ENCODE results near the gene TENT4A.
A peak's percentile ranks its signal among the peaks of the same experiment; 100 is the strongest.
"Not testable (repeated sequence)": the region's sequence is repeated elsewhere in the genome, so short reads cannot be mapped to it uniquely, and the experiment has no call there.

The TENT4A gene

GRCh38 chr5:6759983-6760382, 46.8 kb downstream of the TENT4A start:
- in situ Hi-C loops (cut with MboI; ENCODE audit: low pct_unique_long_range_greater_than_20kb, low sequenced_read_pairs) = no loop called here
- DNase-seq = no peak

- no peak for DNase-seq
These were observed 47.5 kb downstream of the TENT4A start for GRCh38 chr5:6760686-6761085.

GRCh38 chr5:6761333-6761732, 48.1 kb downstream of the TENT4A start:
- in situ Hi-C loops (cut with MboI; ENCODE audit: low pct_unique_long_range_greater_than_20kb, low sequenced_read_pairs) = no loop called here
- no peak for DNase-seq

More at GRCh38 chr5:6760686-6761085, 47.5 kb downstream of the TENT4A start:
- in situ Hi-C loops (cut with MboI; ENCODE audit: low pct_unique_long_range_greater_than_20kb, low sequenced_read_pairs) = no loop called here

GRCh38 chr5:6762116-6762515, 48.9 kb downstream of the TENT4A start:
- in situ Hi-C loops (cut with MboI; ENCODE audit: low pct_unique_long_range_greater_than_20kb, low sequenced_read_pairs) = no loop called here
- DNase-seq = no peak

- in situ Hi-C loops (cut with MboI; ENCODE audit: low pct_unique_long_range_greater_than_20kb, low sequenced_read_pairs) = no loop called here
- DNase-seq = no peak
These were observed 49.5 kb downstream of the TENT4A start for GRCh38 chr5:6762697-6763096.

DNA sequence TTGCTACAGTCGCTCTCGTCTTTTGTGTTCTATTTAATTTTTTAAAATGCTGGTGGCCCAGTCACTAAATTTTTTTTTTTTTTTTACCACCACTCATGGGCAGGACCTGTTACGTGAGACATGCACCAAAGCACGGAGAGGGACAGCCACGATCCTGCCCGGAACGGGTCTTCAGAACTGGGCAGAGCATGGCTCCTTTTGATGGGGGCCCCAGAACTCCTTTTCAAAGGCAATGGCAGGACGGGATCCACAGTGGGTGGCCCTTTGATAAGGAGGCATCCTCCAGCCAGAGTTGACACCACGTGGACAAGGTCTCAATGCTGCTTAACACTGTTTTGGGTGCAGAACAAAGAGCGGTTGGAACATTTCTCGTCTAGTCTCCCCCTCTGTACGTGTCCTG, 50.0 kb downstream of the TENT4A start:
- DNase-seq = no peak
- in situ Hi-C loops (cut with MboI; ENCODE audit: low pct_unique_long_range_greater_than_20kb, low sequenced_read_pairs) = no loop called here

GRCh38 chr5:6765612-6766525, 52.6 kb downstream of the TENT4A start:
- in situ Hi-C loops (cut with MboI; ENCODE audit: low pct_unique_long_range_greater_than_20kb, low sequenced_read_pairs) = no loop called here
- peak; percentile 73 for DNase-seq

GRCh38 chr5:6766604-6767093, 53.4 kb downstream of the TENT4A start:
- in situ Hi-C loops (cut with MboI; ENCODE audit: low pct_unique_long_range_greater_than_20kb, low sequenced_read_pairs) = no loop called here
- DNase-seq = no peak

GRCh38 chr5:6767481-6768063, 54.3 kb downstream of the TENT4A start:
- DNase-seq = no peak
- in situ Hi-C loops (cut with MboI; ENCODE audit: low pct_unique_long_range_greater_than_20kb, low sequenced_read_pairs) = no loop called here

DNA sequence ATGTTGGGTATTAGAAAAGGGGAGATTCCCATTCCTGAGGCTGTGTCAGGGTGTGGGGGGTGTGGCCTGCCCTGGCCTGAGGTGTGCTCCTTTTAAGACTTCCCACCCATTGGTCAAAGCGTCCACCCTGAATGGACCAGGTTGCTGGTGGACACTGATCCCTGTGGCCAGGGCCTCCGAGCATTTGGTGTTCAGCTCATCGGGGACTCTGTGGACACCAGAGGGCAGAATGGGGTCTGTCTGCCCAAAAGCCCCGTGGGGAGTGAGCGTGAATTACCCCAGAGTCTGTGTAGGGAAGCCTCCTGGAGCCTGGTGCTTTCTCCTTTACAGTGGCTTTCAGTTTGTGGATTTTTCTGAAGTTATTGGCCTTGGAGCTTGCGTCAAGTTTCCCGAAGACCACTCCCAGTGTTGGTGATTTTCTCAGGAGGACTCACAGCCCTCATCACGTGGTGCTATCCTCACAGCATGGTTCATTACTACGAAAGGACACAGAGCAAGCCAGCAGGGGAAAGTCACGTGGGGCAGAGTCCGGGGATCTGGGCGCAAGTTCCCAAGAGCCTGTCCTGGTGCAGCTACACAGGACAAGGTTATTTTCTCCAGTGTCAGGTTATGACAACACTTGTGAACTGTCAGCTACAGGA, 55.5 kb downstream of the TENT4A start:
- in situ Hi-C loops (cut with MboI; ENCODE audit: low pct_unique_long_range_greater_than_20kb, low sequenced_read_pairs) = no loop called here
- DNase-seq = no peak

DNA sequence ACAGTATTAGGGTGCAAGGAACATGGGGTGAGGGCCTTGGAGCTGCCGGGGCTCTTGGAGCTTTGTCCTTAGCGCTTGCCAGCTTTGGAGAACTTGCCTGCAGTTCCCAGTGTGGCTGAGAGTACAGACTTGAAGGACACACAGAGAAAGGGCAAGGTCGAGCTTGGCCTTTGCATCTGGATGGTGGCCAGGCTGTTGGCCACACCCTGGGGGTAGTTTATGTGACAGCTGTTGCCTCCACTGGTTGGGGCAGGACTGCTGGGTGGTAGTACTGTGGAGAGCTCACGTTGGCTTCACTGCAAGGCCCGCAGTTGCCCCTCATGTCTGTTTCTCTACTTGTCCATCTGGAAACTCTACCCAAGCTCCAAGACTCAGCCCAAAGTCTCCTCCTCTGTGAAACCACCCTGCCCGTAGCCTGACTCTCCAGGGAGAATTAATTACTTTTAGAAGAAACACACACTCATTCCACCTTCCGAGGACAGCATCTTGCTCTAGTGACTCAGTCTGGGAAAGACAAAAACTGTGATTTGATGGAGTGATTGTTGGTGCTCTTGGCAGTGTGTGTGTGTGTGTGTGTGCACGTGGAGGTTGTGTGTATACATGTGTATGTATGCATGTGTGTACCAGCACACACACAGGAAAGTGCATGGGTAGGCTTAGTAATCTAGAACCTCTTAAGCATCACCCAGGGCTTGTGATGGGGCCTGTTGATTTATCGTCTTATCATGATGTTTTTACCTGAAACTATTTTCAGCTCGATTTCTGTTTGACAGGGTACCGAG, 57.8 kb downstream of the TENT4A start:
- no peak for DNase-seq
- in situ Hi-C loops (cut with MboI; ENCODE audit: low pct_unique_long_range_greater_than_20kb, low sequenced_read_pairs) = no loop called here

DNA sequence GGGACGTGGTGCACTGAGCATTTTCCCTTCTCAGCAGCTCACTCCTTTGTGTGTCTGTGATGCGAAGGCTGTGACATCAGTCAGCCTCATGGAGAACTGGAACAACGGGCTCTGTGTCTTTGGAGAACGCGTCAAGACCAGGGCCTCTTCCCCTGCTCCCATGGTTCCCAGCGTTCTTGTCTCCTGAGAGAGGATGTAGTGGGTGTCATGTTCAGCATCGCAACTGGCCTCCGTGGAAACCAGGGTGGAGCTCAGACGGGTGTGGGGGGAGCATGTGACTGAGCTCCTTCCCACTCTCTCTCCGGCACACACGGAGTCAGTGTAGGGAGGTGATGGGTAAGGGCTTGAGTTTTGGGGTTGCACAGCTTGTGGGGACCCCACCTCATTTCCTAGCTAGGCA, 59.7 kb downstream of the TENT4A start:
- no peak for DNase-seq
- in situ Hi-C loops (cut with MboI; ENCODE audit: low pct_unique_long_range_greater_than_20kb, low sequenced_read_pairs) = no loop called here

- no peak for DNase-seq
- in situ Hi-C loops (cut with MboI; ENCODE audit: low pct_unique_long_range_greater_than_20kb, low sequenced_read_pairs) = no loop called here
These were observed 60.3 kb downstream of the TENT4A start for GRCh38 chr5:6773342-6774035.

- in situ Hi-C loops (cut with MboI; ENCODE audit: low pct_unique_long_range_greater_than_20kb, low sequenced_read_pairs); DNase-seq: not testable (repeated sequence)
These were observed 61.0 kb downstream of the TENT4A start for GRCh38 chr5:6774207-6774606.

DNA sequence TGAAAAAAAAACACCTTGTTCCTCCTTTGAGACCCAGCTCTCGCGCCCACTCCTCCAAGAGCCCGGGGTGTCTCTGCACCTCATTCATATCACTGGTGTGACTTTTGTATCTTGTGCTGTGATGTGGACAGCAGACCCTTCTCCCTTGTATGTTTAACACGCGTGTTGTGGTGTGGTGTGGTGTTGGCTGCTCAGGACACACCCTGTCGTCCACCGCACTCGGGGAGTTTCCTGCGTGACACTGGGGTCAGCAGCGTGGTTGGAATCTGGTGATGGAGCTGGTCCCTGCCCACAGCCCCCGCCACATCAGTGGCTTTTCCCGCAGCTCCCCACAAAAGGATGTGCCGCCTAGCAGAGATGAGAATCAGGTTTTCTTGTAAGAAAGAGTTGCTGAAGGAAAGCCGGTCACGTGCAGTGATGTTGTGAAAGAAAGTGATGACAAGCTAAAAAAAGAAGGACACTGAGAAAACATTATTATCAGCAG, 61.5 kb downstream of the TENT4A start:
- in situ Hi-C loops (cut with MboI; ENCODE audit: low pct_unique_long_range_greater_than_20kb, low sequenced_read_pairs) = no loop called here

GRCh38 chr5:6775571-6775970, 62.3 kb downstream of the TENT4A start:
- DNase-seq = no peak
- in situ Hi-C loops (cut with MboI; ENCODE audit: low pct_unique_long_range_greater_than_20kb, low sequenced_read_pairs) = no loop called here

More for the DNA sequence above, 61.5 kb downstream of the TENT4A start:
- DNase-seq = no peak

- DNase-seq = peak; percentile 36
- in situ Hi-C loops (cut with MboI; ENCODE audit: low pct_unique_long_range_greater_than_20kb, low sequenced_read_pairs) = no loop called here
These were observed 67.7 kb downstream of the TENT4A start for GRCh38 chr5:6780802-6781391.

DNA sequence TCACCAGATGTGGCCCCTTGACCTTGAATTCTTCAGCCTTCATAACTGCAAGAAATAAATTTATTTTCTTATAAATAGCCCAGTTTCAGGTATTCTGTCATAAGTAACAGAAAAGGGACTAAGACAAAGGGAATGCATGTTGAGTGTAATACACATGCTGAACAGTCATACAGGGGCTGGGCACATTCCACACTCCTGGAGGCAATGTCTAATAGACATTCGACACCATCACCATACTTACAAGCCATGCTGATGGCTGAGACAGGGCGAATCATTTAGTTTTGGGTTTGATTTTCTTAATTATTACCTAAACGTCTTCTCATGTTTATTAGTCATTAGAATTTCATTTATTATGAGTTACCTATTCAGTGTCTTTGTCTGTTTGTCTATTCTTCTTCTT, 68.5 kb downstream of the TENT4A start:
- in situ Hi-C loops (cut with MboI; ENCODE audit: low pct_unique_long_range_greater_than_20kb, low sequenced_read_pairs) = no loop called here
- DNase-seq = no peak
